HG03565 (cell line): ENCODE measurements around the gene CD72.

Experiments used
- ATAC-seq: cut with Tn5 transposase; IDR thresholded peaks from one replicate; pipeline ENCODE4 v1.9.1; 2021; ENCODE audit warnings: mild to moderate bottlenecking, moderate library complexity; ENCODE audit not compliant: unreplicated experiment

CD72 gene

GRCh38 chr9:35618325-35618727, at the start of gene CD72:
Gene CD72, minus strand, starts transcription at chr9:35618413. Its CDS starts 110 bp downstream, at chr9:35618303.
- no peak for ATAC-seq

- no peak for ATAC-seq
Observed at GRCh38 chr9:35667939-35668338, 49.7 kb upstream of the CD72 start.

- no peak for ATAC-seq
Observed at GRCh38 chr9:35666549-35666948, 48.3 kb upstream of the CD72 start.

- ATAC-seq: no peak
Observed at GRCh38 chr9:35666045-35666444, 47.8 kb upstream of the CD72 start.

GRCh38 chr9:35665471-35665818, 47.2 kb upstream of the CD72 start:
- no peak for ATAC-seq

GRCh38 chr9:35664531-35665470, 46.6 kb upstream of the CD72 start, which contains the start of gene ARHGEF39:
Gene ARHGEF39, minus strand, starts transcription at chr9:35665195. Its CDS starts 26 bp downstream, at chr9:35665169.
- peak; percentile 73 for ATAC-seq

GRCh38 chr9:35662437-35662836, 44.2 kb upstream of the CD72 start:
- no peak for ATAC-seq

- no peak for ATAC-seq
Observed at GRCh38 chr9:35661756-35662350, 43.6 kb upstream of the CD72 start.

- no peak for ATAC-seq
Observed at GRCh38 chr9:35660966-35661415, 42.8 kb upstream of the CD72 start.

GRCh38 chr9:35659340-35659739, 41.1 kb upstream of the CD72 start:
- ATAC-seq: no peak

GRCh38 chr9:35658968-35659220, 40.7 kb upstream of the CD72 start:
- ATAC-seq: no peak

- ATAC-seq: peak; percentile 49
Observed at GRCh38 chr9:35658137-35658967, 40.1 kb upstream of the CD72 start, which contains the start of gene CCDC107. Gene CCDC107, plus strand, starts transcription at chr9:35658292. Its CDS starts 88 bp downstream, at chr9:35658380.

GRCh38 chr9:35657546-35658136, 39.4 kb upstream of the CD72 start, which contains the start of gene RMRP:
Gene RMRP, minus strand, starts transcription at chr9:35658019.
- ATAC-seq: peak; percentile 87

GRCh38 chr9:35656831-35657545, 38.8 kb upstream of the CD72 start:
- ATAC-seq: no peak

GRCh38 chr9:35656348-35656747, 38.1 kb upstream of the CD72 start:
- no peak for ATAC-seq

GRCh38 chr9:35653611-35654010, 35.4 kb upstream of the CD72 start:
- ATAC-seq: no peak

- ATAC-seq: no peak
Observed at GRCh38 chr9:35652829-35653209, 34.6 kb upstream of the CD72 start.

GRCh38 chr9:35651956-35652828, 34.0 kb upstream of the CD72 start:
- ATAC-seq: no peak
